Ecto neural progenitor cell (in vitro differentiated cells): Measurements from ENCODE around the gene SPATA31E1.
"Not testable (repeated sequence)": the region's sequence is repeated elsewhere in the genome, so short reads cannot be mapped to it uniquely, and the experiment has no call there.

Source experiments
- DNase-seq: peaks from one replicate; pipeline ENCODE4 v3.0.0-alpha.2; 2018; ENCODE audit warnings: low spot score

Gene SPATA31E1

DNA sequence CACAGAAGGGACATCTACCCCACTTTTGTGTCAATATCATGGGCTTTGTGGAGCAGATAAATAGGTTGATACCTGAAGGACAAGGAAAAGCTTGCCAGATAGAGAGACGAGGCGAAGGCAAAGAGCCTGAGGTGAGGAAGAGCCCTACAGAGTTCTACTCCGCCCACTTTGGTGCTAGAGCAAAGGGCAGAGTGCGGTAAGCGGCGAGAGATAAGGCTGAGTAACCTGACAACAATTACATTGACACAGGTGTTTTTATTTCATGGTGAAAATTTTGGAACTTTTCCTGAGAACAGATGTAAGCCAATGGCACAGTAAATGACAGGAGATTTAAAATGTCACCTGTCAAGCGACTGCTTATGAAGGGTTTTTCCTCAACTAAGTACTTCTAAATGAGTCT, 51.8 kb downstream of the SPATA31E1 start:
- not testable (repeated sequence) for DNase-seq

DNA sequence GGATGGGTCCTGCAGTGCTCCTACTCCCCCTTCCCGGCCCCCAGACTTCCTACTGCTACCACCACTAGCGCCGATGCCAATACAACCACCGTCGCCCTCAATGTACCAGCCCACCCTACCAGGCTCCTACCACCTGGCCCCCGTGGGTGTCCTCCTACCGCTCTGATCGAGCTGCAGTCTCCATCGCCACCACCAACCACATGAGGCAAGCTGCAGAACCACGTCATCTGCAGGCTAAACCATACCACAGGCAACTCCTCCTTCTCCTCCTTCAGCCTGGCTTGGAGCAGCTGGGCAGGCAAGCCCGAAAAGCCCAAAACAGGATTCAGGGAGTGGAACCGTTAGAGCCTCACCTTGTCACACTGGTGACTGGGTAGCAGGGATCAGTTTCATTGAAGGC, 54.7 kb downstream of the SPATA31E1 start:
- not testable (repeated sequence) for DNase-seq

DNA sequence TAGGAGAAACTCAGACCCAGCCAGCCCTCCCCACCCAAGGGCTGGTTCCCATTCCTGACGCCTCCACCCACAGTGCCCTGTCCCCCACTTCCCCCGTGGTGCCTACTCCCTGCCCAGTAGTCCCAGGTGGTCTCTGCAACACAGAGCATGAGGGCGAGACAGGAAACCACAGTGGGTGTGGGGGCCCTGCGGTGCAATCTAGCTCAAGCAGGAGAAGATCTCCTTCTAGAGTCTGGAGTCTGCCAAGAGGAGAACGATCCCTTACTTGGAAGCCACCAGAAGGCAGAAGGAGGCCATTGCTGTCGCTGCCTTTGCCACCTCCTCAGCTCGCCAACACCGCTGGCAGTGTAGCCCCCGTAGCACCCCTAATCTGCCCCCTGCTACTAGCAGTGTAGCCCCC, 55.2 kb downstream of the SPATA31E1 start:
- DNase-seq = not testable (repeated sequence)

DNA sequence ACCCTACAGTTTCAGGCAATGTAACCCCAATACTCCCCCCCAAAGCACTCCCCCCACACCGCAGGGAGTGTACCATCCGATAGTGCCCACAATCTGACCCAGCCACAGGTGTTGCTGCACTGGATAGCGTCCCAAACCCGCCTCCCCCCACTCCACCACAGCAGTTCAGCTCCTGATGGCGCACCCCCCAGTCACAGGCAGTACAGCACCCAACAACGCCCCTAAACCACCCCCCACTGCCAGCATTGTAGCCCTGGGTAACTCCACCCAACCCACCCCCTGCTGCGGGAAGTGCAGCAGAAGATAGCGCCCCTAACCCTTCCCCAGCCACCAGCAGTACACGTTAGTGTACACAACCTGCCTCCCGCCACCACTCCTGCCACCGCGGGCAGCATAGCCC, 55.7 kb downstream of the SPATA31E1 start:
- DNase-seq = not testable (repeated sequence)
